Stimulated activated CD4-positive, alpha-beta T cell treated with anti-CD3 and anti-CD28 coated beads, Interleukin-12 subunit alpha, Interleukin-12 subunit beta, amount 100 ng/mL, for 4 hours (primary cell): ENCODE data around the gene MSI2.
"Not testable (repeated sequence)": the region's sequence is repeated elsewhere in the genome, so short reads cannot be mapped to it uniquely, and the experiment has no call there.

Experiments
- DNase-seq: peaks from one replicate; pipeline ENCODE4 v3.0.0-alpha.2; 2020

The MSI2 gene

DNA sequence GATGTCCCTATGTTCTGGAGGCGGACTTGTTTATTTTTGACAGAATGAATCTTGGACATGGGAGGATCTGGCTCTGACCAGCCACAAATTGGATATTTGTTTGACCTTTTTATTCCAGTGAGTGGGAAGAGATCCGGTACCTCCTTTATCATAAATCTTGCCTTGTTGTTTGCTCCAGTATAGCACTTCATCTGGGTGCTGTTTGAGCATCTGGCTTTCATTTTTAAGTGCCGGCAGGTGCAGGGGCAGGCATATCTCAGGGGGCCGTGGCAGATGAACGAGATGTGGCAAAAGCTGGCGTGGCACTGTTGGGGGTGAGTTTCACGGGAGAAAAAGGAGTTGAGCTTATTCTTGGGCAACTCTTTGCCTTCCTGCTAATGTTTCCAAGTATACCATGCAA, 37.8 kb downstream of the MSI2 start:
- no peak for DNase-seq

DNA sequence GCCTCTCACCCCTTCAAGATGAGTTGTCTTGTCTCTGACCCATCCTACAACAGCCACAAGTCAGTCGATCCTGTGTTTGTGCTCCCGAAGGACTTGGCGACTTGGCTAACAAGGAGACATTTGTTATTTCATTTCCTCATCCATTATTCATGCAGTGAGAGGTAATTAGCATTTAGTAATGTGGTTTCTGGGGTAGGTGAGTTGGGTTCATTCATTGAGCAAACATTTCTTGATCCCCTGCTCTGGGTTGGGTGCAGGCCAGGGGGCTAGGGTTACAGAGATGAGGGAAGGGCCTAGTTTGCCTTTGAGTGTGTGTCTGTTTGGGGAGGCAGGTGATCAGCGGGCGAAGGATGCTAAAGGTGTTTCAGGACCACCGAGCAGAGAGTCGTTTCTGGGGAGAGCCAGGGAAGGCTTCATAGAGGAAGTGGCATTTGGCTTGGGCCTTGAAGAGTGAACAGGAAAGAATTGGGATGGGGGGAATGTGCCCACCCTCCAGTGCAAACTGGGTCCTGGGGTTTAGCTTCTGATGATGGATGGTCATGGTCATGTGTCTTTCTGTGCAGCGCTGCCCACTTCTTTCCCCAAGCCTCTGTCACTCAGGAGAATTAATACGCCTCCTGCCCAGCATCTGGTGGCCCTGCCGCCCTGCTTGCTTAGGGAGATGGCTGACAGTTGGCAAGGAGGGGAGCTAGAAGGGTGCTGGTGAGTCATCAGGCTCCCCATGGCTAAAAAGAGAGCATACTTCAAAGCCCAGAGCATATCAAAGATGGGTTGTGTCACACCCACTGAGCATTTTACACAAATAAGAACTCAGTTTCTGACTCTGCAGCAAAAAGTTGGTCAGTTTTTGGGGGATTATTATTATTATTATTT, 38.5 kb downstream of the MSI2 start:
- peak; percentile 19 for DNase-seq

DNA sequence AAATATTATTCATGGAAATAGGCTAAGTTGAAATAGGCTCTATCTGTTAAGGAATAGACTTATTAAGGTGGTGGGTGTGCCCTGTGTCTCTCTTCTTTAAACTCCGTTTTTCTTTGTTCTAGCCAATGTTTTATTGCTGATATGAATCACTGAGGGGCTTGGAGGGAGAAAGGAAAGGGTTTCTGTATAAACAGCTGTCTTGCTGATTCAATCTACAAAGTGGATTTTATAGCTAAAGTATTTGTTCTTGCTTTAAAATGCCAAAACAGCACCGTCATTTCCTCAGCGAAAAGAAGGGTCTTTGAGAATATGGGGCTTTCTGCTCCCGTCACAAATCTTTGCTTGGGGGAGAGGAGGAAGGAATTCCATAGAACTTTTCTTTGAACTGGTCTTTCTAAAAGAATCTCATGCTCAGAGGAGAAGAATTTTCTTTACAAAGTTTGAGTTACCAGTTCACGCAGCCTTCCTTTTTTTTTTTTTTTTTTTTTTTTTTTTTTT, 39.3 kb downstream of the MSI2 start:
- DNase-seq: no peak

DNA sequence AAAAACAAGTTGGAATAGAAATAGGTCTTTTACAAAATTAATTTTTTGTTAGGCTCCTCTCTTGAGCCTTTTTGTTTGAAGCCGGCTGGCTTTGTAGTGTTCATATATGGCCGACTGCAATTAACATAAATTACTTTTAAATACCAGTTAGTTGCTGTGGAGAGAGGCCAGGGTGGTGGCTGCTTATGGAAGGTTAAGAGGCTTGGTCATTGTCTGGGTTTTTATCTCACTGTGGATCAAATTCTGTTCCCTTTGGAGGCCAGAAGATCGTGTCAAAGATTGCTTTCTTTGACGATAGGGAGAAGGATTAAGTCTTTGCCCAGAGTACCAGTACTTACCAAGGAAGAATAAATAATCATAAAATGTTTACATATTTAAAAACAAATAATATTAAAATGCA, 39.9 kb downstream of the MSI2 start:
- no peak for DNase-seq

DNA sequence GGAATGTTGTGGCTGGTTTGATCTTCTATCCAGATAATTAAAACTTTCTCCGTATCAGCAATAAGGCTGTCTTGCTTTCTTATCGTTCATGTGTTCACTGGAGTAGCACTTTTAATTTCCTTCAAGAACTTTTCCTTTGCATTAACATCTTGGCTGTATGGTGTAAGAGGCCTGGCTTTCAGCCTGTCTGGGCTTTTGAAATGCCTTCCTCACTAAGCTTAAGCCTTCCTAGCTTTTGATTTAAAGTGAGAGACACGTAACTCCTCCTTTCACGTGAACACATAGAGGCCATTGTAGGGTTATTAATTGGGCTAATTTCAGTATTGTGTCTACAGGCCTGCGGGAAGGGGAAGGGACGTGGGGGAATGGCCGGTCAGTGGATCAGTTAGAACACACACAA, 42.9 kb downstream of the MSI2 start:
- no peak for DNase-seq

DNA sequence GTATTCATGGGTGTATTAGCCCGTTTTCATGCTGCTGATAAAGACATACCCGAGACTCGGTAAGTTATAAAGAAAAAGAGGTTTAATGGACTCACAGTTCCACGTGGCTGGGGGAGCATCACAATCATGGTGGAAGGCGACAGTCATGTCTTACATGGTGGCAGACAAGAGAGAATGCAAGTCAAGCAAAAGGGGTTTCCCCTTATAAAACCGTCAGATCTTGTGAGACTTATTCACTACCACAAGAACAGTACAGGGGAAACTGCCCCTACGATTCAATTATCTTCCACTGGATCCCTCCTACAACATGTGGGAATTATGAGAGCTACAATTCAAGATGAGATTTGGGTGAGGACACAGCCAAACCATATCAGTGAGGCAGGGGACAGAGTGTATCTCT, 44.3 kb downstream of the MSI2 start:
- DNase-seq: not testable (repeated sequence)

DNA sequence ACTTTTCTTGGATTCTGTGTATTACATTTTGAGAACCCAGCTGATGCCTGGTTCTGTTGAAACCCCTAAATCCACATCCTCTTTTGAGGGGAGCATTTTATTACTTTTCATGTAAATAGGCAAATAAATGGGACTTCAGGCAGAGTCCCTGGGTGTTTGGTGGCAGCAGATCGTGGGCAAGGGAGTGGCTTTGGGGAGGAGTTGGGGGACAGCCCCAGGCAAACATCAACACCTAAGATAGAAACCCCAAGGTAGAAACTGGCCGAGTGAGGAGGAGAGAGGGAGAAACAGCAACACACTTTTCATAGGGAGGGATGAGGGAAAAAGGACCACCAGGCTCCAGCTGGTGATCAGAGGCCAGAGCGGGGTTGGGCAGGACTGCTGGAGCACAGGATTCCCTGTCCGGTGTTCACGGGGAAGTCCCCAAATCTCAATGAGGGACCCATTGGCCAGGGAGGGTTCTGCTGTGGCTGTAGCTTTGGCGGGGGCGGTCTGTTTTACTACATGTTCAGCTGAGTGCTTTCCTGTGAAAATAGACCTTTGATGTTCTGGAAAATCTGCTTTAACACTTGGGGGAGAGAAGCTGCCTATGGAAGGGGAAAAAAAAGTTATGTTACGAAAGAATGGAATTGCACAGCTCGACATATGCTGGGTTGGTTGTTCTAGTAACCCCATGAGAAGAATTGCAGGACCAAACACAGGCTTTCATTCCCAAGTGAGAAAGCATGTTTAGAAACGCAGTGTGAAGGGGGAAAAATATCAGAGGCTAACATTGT, 46.6 kb downstream of the MSI2 start:
- no peak for DNase-seq

DNA sequence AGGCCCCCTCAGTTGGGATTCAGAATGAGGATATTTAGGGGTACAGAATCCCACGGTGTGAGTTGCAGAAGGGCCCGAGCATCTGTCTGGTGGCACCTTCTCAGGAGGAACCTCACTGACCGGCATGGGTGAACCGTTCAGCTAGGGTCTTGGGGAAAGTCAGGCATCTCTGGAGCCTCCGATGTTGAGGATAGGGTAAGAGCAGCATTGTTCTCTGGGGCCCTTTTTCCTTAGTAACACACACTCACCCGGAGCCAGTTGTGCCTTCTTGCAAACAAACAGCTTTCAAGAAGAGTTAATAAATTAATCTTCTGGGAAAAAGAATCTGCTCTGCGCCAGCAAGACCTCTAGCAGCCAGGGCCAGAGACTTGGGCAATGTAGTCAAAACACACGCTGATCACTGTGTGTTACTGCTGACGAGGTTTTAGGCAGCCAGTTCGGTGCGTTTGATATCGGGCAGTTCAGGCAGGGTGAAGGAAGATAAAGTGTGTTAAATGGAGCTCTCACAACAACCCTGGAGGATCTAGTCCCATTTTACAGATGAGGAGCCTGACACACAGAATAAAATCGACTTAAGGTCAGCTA, 48.9 kb downstream of the MSI2 start:
- no peak for DNase-seq

DNA sequence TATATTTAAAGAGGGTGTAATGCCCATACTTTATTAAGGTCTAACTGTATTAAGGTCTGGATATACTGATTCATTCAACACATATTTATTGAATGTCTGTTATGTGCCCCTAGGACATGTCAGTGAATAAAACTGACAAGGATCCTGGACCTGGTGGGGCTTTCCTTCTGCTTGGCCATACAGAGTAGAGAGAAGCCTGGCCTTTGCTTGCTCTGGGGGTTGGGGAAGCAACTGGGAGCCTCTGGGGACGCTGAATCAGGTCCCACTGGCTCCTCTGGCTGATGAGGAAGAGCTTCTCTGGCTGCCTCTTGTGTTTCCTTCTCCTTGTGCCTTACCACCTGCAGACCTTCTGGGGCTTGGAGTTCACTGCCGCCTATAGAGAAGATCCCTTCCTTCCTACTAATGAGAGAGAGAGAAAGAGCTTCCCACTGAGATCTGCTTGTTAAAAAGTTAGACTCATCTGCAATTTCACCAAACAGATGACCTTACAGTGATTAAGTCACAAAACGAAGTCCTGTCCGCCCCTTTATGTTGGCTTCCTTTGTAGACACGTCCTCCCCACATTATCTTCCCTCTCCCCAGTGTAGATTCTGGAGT, 49.7 kb downstream of the MSI2 start:
- no peak for DNase-seq

DNA sequence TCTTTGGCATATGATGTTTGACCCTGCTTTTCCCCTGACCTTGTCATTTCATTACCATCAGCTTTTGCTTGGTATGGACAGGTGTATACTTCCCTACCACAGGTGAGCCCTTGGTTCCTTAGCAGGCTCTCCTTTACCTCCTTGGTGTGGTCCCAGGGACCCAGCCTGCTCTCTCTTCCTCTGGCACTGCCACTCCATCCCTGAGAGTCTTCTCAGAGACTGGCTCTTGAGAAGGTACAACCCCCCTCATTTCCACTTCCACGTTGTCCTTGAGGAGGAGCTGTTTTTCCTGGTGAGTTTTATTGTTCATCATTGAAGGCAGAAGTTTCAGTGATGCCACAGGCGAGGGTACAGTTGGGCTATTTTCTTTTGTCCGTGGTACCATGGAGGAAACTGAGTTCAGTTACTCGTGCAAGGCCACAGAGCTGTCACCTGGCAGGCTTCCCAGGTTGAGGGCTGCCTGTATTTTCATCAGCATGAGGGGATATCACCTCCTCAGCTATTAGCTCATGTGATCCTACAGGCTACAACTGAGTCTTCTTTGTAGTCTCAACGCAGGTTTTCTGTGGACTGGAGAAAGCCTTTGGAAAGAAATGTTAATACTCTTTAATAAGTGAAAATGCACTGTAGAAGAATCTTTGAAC, 52.3 kb downstream of the MSI2 start:
- no peak for DNase-seq

DNA sequence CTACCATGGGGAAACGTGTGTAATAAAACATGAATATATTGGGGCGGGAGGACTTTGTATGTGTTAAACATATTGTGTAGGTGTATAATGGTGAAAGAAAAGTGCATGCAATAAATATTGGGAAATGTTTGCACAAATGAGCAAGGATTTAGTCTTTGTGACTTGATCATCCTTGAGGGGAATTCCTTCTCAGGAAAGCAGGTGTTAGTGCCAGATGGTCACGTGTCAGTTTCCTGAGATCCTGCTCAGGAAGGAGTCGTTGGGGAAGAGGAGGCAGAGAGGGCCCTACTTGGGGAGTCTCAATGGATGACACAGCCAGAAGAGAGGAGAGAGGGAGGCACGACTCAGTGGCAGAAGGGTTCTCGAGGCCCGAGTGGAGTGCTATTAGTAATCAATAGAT, 53.2 kb downstream of the MSI2 start:
- no peak for DNase-seq

DNA sequence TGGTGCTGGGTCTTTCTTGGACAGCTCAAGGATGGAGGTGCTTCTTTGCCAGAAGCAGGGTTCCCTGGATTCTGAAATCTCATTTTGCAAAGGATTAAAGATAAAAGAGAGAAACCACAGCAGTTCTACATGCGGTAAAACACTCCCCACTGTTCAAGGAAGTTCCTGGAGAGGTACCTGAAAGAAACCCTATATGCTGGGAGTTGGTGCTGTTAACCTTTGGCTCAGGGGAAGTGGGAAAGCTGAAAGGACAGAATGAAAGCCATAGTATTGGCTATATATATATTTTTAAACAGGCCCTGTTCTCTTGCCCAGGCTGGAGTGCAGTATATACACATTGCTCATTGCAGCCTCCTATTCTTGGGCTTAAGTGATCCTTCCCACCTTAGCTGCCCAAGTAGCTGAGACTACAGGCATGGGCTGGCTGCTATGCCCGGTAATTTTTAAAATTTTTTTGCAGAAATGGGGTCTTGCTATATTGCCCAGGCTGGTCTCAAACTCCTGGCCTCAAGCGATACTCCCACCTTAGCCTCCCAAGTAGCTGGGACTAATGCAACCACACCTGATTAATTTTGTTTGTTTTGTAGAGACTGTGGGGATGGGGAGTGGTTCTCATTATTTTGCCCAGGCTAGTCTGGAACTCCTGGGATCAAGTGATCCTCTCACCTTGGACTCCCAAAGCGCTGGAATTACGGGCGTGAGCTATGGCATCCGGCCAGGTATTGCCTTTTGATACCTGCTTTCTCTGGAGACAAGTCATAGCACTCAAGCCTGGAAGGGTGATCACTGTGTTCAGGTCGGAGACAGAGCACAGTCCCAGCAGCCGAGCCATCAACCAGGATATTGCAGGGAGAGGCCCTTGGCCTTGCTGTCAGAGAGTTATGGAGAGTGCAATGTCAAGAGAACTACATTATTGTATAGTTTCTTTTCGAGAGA, 55.2 kb downstream of the MSI2 start:
- no peak for DNase-seq

DNA sequence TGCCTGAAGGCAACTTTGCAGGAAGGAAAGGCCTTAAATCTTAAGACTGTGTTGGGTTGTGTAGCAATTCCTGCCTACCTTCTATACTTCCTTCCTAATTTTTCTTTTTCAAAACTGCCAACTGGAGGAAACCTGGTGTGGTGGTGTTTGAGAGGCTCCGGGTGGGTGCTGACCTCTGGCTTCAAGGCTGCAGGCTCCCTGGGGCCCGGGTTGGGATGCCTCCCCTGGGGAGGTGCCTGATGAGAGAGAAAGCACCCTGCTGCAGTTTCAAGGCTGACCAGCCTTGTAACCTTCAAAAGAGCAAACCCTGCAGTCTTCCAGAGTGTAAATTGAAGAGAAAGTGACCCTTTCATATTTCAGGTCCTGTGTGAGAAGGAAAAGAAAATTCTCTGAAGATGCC, 55.9 kb downstream of the MSI2 start:
- DNase-seq: no peak

DNA sequence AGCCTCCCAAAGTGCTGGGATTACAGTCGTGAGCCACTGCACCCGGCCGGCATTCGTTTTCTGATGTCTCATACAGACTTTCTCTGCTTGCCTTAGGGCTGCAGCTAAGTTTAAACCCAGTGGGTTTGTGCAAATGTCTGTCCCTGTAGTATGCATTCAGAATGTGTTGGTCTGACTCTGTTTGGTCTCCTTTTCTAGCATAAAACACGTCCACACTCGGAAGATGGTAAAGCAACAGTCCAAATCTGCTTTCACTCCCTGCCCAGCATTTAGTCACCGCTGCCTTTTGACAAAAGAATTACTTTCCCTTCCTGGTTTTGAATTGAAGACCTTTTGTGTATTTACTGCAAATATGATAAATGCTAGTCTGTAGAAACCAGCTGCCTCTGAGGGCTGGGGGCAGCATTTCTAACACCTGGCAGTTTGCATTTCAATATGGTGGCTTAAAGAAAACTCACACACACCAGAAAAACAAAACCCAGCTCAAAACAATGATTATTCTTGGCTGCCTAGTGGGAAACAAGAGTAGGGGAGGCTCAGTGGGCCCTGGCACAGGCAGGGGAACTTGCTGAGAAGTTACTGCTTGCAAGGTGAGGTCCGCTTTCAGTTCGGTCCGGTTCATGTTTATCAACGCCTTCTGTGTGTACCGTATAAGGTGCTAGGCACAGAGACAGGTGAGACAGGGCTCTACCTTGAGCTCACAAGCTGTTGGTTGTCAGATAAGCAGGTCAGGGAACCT, 56.9 kb downstream of the MSI2 start:
- DNase-seq: no peak

DNA sequence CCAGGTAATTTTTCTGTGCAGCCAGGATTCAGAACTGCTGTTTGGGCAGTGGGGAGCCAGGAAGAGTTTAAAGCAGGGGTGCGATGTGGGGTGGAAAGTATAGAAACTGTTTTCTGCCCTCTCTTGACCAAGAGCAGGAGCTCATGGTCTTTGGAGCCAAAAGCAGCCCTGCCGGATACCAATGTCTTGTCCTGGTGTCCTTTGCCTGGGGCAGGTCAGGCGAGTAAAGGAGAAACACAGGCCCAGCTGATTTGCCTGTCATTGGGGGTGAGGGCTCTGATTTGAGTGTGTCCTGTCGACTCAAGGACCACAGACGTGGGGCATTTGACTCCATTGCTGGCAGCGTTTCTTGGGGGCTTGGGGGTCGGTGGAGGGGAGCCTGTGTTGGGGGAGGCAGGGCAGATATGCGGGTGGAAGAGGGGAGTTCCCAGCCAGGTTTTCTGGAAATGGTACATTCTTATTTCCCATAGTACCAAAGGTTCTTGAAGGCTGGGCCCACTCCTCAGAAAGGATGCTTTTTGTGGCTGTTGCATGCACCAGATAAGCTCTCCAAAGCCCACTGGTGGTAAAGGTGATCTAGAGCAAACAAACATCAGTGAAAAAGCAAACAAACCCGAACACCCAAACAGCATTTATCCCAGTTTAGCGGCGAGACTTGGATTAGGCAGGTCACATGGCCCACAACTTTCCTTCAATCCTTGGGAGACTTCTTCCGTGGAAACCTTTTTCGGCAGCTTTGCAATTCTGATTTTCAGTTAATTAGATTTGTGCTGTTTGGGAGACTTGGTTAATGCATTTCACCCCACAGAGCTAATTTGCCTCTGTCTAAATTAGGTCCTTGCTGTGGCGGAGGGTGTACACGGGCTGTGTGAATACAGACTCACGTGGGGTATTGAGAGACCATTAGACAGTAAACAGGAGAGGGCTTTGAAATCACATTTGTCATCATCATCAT, 59.0 kb downstream of the MSI2 start:
- DNase-seq: no peak

DNA sequence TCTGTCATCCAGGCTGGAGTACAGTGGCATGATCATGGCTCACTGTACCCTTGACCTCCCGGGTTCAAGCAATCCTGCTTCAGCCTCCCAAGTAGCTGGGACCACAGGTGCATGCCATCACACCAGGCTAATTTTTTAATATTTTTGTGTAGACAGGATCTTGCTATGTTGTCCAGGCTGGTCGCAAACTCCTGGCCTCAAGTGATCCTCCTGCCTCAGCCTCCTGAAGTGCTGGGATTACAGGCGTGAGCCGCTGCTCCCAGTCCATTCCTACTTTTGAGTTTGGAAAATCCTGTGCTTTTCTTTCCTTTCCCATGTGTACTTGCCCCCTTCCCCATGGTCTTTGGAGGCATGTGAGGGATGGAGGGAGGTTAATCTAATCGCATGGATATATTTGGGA, 60.0 kb downstream of the MSI2 start:
- DNase-seq: no peak

DNA sequence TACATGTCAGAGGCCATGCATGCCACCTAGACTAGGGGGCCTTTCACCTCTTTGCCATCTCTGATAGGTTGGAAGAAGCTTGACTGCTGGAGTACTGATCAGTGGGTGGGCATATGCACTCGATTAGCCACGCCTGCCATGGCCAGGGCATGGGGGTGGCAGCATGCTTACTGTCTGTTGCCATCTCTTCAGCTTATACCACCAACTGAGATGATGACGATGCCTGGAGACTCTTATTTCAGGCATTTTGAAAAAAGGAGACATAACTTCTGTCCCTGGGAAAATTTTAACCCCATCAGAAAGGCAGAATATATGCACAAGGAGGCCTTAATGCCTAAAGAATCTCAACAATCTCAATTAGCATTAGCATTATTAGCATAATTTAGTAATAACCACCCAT, 60.8 kb downstream of the MSI2 start:
- no peak for DNase-seq

DNA sequence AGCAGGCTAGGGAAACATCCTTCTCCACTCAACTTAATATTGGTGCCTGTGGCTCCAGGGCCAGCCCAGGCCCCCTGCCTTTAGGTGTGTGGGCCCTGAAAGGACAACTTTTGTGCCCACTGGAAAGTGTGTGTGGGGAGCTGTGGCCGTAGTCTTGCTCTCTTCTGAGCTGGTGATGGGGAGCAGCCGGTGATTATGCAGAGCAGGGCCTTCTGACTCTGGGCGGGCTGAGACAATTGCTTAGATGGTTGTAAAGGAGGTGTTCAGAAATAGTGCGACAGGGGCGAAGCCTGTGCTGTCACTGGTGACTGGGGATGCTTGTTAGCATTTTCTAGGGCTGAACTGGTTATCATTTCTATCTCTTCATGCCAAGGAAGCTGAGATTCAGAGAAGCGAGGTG, 62.6 kb downstream of the MSI2 start:
- no peak for DNase-seq

DNA sequence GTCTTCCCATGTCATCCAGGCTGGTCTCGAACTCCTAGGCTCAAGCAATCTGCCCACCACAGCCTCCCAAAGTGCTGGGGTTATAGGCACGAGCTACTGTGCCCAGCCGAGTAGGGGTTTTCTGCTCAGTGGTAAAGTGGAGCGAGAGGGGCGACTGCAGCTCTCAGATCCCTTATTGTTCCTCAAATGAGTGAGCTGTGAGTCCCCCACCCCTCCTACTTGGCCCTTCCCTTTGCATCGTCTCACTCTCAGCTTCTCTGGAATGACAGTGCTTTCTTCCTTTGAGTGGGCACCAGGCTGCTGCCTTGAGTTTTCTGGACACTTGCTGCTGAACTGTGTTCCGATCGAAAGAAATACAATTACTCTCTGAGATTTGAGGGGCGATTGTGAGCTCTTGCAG, 63.5 kb downstream of the MSI2 start:
- DNase-seq: no peak

DNA sequence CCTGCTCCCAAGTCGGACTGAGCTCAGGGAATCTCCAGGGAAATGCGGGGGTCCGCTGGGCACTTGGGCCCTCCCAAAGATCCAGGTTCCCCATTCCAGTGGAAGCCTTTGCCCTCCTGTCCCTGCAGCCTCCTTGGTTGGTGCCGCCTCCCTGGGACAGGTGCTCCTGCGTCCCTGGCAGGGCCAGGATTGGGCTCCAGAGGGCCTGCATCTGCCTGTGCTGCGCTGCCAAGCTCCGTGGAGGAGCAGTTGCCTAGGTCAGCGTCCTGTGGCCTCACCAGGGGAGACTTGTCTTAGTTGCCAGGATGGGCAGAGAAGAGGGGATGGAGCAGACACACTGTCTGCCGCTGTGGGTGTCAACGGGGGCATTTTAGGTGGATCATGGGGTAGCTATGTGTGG, 67.1 kb downstream of the MSI2 start:
- DNase-seq: no peak
